ENCODE data around the gene DYRK1A.
"Not testable (repeated sequence)": the region's sequence is repeated elsewhere in the genome, so short reads cannot be mapped to it uniquely, and the experiment has no call there.

The DYRK1A gene

GRCh38 chr21:37484535-37485474 lies 118.2 kb downstream of the DYRK1A start:
- DNase-seq (ENCODE audit: low read depth), result no peak

DNA sequence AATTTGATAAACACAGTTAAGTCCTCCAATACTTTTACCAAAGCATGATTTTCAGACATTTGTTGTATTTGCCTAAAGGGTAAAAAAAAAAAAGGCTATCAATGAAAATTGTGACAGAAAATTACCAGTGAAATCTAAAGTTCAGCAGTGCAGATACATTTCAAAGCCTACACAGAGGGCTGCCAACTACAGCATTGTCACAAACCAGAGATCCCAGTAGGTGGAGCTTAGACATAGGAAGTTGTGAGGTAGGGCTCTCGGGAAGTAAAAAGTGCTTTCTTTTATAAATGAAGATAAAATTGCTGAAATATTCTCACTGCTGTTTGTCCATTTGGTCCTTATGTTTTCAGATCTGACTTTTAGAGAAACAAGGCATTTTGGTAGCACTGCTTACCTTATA lies 123.0 kb downstream of the DYRK1A start:
- no peak for DNase-seq (ENCODE audit: low read depth)

DNA sequence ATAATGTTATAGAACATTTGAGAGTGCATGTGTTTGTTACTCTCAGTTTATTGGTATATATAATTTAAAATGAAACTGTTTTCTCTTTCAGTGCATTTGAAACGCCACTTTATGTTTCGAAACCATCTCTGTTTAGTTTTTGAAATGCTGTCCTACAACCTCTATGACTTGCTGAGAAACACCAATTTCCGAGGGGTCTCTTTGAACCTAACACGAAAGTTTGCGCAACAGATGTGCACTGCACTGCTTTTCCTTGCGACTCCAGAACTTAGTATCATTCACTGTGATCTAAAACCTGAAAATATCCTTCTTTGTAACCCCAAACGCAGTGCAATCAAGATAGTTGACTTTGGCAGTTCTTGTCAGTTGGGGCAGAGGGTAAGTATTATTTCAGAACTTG lies 123.5 kb downstream of the DYRK1A start:
- DNase-seq (ENCODE audit: low read depth), result no peak

DNA sequence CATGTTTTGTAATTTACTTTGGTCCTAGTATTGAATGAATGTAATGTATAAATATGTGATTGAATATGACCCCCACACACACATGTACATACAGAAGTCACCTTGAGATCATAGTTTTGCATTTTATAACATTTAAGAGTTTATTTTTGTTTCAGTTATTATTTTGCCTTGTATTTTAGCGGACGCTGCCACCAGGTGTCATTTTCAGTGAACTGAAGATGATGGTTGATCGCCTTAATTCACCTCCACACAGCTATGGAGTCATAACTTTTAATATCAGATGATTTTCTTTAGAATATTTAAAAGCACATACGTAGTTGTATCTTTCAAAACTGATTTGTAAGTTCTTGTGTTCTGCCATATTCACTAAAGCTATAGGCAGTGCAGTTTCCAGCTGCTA lies 130.4 kb downstream of the DYRK1A start:
- DNase-seq (ENCODE audit: low read depth), result peak; percentile 14

DNA sequence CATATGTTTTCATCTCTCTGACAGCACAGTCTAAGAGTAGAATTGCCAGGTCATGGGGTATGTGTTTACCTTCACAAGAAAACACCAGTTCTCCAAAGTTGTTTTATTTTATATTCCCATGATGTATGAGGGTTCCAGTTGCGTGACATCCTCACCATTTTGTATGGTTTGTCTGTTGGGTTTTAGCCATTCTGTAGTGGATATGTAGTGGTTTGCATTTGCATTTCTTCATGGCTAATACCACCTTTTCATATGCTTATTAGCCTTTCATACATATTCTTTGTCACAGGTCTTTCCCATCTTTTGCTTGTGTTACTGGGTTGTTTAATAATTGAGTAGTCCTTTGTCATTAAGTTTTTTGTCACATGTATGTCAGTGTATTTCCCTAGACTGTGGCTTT lies 132.1 kb downstream of the DYRK1A start:
- no peak for DNase-seq (ENCODE audit: low read depth)

- DNase-seq (ENCODE audit: low read depth), result no peak
Observed at GRCh38 chr21:37502947-37503346, 136.4 kb downstream of the DYRK1A start.

DNA sequence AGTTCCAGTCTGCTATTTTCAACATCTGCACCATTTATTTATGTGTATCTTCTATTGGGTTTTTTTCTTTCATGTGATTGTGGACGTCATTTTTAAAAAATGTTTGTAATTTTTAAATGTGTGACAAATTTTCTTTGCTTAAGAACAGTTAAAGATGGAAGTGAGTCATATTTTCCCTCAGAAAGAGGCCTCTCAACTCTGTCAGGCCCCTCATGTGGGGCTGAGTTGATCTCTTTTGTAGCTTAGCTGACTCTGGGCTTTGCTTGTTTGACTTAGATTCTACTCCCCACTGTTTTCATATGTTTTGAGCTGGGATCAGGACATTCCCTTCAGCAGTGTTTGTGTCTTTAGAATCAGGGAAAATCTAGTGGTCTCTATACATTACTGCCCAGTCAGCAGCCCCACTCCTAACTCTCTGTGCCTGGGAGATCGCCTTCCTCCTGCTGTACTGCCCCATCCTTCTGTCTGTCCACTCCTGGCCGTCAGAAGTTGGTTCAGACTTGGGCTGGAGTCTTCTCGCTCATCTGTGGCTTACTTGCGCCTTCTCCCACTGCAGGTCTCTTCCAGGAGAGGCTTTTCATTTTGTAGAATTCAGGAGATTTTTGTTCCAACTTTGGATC lies 137.4 kb downstream of the DYRK1A start:
- DNase-seq (ENCODE audit: low read depth), result peak; percentile 92

DNA sequence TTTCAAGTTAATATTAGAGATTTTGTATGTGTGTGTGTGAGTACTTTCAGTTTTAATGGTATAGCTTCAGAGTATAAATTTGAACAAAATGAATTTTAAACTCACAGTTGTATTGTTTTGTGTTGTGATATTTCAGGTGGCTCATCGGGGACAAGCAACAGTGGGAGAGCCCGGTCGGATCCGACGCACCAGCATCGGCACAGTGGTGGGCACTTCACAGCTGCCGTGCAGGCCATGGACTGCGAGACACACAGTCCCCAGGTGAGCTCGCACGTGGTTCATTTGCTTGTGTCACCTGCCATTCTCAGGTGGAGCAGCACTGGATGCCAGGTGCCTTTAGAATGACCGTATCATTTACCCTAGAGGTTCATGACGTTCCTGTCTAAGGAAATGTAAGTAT lies 139.4 kb downstream of the DYRK1A start:
- DNase-seq (ENCODE audit: low read depth), result no peak

GRCh38 chr21:37507716-37508115 lies 141.1 kb downstream of the DYRK1A start:
- no peak for DNase-seq (ENCODE audit: low read depth)

DNA sequence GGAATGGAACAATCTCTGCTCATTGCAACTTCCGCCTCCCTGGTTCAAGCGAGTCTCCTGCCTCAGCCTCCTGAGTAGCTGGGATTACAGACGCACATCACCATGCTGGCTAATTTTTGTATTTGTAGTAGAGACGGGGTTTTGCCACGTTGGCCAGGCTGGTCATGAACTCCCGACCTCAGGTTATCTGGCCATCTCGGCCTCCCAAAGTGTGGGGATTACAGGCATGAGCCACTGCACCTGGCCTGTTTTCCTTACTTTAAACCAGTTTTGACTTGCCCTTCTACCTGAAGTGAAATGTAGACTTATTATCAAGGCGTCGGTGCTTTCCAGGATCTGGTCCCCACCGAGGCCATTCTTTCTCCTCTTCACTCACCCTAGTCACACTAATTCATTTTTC lies 141.8 kb downstream of the DYRK1A start:
- DNase-seq (ENCODE audit: low read depth), result no peak

GRCh38 chr21:37509802-37510393 lies 143.3 kb downstream of the DYRK1A start:
- DNase-seq (ENCODE audit: low read depth), result peak; percentile 81

DNA sequence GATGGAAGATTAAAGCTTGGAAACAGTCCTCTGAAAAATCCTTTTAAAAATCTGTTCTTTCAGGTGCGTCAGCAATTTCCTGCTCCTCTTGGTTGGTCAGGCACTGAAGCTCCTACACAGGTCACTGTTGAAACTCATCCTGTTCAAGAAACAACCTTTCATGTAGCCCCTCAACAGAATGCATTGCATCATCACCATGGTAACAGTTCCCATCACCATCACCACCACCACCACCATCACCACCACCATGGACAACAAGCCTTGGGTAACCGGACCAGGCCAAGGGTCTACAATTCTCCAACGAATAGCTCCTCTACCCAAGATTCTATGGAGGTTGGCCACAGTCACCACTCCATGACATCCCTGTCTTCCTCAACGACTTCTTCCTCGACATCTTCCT lies 145.3 kb downstream of the DYRK1A start:
- DNase-seq (ENCODE audit: low read depth), result no peak

- DNase-seq (ENCODE audit: low read depth), result no peak
Observed at GRCh38 chr21:37513383-37513782, 146.8 kb downstream of the DYRK1A start.

DNA sequence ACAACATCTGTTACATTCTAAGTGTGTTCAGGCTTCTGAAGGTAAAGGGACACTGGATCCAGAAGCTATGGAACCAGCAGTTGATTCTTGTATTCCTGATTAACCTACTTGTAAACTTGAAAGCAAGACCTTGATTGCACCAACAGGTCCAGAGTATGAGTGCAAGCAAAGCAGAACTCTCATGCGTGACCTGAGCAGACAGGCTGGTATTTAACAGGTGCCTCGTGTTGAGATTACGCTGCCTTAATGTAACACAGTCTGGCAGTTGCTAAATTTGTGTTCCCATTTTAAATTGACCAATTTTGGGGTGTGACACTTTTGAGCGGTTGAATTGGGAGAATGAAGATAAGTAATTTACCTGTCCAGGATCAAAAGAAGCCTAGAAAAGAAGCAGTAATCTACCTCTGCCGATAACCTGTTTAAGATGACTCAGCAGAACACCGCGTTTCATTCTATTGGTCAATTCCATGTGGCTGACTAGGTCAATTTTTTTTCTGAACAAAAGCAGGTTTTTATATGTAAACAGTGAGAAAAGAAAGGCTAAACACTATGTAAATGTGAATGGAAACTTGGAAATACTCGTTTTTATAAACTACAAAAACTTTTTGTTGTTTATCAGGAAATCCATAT lies 147.6 kb downstream of the DYRK1A start:
- no peak for DNase-seq (ENCODE audit: low read depth)

- DNase-seq (ENCODE audit: low read depth), result no peak
Observed at GRCh38 chr21:37516998-37517397, 150.4 kb downstream of the DYRK1A start.

DNA sequence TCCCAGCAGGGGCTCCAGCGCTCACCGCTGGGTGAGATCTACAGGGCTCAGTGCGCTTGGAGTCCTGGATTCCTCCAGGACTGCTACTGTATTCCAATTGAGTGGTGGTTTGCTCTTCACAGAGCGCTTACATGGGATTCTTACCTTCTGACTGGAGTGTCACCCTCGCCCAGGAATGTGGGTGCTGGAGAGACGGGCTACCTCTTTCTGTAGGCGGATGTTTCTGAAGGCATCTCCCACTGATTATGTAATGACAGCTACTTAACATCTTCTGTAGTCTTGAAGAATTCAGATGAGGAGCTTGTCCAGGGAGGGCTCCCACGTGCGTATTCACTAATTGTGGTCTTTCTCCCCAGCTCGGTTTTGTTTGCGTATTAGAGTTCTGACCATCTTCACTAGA lies 154.2 kb downstream of the DYRK1A start:
- no peak for DNase-seq (ENCODE audit: low read depth)

DNA sequence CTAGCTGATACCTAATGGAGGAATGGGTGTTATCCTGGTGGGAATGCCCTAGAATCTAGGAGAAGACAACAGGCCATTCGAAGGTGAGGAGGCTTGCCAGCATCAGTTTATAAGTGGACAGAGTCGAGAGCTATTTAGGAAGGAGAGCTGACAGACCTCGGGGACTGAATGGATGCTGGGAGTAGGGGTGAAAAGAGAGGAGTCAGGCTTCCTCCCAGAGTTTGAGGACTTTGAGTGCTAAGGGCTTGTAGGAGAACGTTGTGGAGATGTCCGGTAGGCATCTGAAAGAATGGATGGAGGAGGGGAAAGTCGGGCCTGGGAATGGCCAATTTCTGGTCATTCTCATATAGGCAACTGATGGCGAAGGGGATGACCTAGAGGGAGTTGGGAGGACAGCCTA lies 155.1 kb downstream of the DYRK1A start:
- DNase-seq (ENCODE audit: low read depth), result no peak

DNA sequence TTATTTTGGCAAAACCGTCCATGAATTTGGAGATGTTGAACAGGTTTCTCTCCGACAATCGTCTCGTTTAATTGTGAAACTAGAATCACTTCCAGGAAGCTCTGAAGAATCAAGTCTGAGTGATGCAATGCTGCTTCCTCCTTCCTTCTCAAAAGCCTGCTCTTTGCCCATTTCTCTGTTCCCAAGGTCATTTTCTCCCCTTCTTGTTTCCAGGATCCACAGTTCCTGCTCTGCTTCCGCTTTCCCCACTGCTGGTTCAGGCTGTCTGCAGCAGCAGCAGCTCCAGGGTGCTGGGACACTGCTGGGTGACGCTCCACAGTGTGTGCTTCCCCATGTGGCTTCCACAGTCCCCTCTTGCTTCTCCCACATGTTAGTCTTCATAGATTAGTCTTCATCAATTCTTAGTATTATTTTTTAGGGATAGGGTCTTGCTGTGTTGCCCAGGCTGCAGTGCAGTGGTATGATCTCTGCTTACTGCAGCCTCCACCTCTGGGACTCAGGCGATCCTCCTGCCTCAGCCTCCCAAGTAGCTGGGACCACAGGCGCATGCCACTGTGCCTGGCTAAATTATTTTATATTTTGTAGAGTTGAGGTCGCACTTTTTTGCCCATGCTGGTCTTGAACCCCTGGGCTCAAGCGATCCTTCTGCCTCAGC lies 156.2 kb downstream of the DYRK1A start:
- no peak for DNase-seq (ENCODE audit: low read depth)

DNA sequence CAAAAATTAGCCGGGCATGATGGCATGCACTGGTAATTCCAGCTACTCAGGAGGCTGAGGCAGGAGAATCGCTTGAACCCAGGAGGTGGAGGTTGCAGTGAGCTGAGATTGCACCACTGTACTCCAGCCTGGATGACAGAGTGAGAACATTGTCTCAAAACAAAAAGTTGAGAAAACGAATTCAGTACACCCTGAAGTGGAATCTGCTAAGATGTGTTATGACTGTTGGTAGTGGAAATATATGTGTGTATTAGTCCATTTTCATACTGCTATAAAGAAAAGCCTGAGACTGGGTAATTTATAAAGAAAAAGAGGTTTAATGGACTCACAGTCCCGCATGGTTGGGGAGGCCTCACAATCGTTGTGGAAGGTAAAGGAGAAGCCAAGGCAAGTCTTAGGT lies 158.4 kb downstream of the DYRK1A start:
- not testable (repeated sequence) for DNase-seq (ENCODE audit: low read depth)

DNA sequence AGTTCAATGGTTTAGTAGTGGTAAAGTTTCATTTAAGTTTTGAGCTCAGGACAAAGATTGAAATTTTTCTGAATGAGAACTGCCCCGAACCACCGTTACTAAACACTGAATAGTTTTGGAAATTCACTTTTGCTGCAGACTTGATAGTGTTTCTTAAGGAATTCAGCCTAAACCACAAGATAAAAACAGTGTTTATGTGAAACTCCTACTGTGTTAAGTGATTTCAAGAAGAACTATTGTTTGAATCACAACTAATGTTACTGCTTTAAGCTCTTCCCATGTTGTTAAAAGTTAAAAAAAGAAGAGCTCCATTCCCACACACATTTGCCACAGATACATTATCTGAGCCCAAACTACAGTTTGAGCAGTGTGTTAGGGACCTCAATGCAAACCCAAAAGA lies 159.2 kb downstream of the DYRK1A start:
- peak; percentile 47 for DNase-seq (ENCODE audit: low read depth)

- DNase-seq (ENCODE audit: low read depth), result no peak
Observed at GRCh38 chr21:37527103-37527502, 160.5 kb downstream of the DYRK1A start.

- no peak for DNase-seq (ENCODE audit: low read depth)
Observed at GRCh38 chr21:37527716-37528115, 161.1 kb downstream of the DYRK1A start.

Data from iris pigment epithelial cell (primary cell).